ENCODE data around the gene APLP2.

The APLP2 gene

GRCh38 chr11:130180896-130181294, 111.2 kb downstream of the APLP2 start:
- H3K4me3 ChIP-seq (ENCODE audit: low read depth, low read length): no peak overlapping the region
- TF ChIP-seq, protein P1, sequence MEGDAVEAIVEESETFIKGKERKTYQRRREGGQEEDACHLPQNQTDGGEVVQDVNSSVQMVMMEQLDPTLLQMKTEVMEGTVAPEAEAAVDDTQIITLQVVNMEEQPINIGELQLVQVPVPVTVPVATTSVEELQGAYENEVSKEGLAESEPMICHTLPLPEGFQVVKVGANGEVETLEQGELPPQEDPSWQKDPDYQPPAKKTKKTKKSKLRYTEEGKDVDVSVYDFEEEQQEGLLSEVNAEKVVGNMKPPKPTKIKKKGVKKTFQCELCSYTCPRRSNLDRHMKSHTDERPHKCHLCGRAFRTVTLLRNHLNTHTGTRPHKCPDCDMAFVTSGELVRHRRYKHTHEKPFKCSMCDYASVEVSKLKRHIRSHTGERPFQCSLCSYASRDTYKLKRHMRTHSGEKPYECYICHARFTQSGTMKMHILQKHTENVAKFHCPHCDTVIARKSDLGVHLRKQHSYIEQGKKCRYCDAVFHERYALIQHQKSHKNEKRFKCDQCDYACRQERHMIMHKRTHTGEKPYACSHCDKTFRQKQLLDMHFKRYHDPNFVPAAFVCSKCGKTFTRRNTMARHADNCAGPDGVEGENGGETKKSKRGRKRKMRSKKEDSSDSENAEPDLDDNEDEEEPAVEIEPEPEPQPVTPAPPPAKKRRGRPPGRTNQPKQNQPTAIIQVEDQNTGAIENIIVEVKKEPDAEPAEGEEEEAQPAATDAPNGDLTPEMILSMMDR (IDR thresholded peaks at IDR 0.05; ENCODE audit: borderline replicate concordance, insufficient read depth, low read depth, low read length): no peak

DNA sequence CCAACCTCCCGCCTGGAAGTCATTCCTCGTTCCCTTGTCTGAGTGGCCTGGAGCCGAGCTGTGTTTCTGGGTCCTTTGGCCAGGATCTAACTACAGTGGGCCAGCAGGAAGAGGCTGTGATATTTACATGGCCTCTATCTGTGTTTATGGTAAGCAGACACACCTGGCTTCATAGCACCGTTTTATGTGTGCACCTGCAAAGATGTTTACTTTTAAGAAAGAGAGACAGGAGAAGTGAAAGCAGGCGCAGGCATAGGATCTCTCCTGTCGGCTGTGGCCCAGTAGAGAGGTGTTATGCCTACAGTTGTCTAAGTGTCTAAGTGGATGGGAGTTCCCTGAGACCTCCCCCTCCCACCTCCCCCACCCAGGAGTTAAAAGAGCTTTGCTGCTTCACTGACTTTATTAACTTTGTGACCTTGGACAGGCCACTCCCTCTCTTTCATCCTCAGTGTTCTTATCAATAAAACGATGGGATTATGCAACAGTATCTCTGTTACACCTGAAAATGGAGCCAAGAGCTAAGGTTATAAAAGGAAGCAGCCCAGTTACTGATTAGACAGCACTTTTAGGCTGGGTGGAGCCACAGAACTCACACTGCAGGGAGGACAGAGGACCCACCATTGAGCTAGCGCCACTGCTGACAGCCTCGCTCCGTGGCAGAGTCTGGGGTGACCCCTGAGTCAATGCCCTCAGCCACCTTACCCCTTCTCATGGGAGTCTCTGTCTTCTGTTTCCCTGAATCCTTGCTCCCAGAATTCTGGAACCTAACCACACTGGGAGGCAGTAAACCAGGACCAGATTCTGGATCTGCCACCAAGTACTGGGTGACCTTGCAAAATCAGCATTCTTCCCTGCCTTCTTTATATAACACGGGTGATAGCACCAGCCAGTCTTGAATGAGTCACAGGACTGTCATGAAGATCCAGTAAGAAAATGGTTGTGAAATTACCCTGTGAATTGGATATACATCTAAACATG, 111.9 kb downstream of the APLP2 start:
- no peak overlapping the region for H3K4me3 ChIP-seq (ENCODE audit: low read depth, low read length)
- TF ChIP-seq, protein P1 (IDR thresholded peaks at IDR 0.05; ENCODE audit: borderline replicate concordance, insufficient read depth, low read depth, low read length): no peak

DNA sequence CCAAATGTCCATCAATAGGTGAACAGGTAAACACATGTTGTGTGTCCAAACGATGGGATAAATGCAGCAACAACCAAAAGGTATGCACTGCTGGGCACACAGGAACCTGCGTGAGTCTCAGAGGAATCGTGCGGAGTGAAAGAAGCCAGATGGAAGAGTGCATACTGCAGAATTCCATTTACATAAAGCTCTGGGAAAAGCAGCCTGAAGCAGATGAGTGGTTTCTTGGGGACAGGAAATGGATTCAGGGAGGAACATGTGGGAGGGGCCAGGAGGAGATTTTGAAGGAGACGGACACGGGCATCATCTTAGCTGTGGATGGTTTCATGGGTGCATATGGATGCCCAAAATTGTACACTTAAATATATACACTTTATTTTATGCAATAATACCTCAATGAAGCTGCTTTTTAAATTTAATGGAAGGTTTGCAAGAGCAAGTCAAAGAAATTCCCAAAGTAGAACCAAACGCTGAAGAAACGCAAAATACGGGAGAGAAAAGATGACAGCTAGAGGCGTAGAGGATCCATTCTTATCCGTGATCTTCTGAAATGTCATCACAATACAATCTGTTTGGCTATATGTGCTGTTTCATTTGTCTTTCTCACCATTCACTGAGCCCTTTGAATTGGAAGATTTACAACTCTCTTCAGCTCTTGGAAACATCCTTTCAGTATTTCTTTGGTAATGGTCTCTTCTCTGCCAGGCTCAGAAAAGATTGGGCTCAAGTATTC, 114.3 kb downstream of the APLP2 start:
- H3K4me3 ChIP-seq (ENCODE audit: low read depth, low read length): no peak overlapping the region
- TF ChIP-seq, protein P1 (IDR thresholded peaks at IDR 0.05; ENCODE audit: borderline replicate concordance, insufficient read depth, low read depth, low read length): no peak

DNA sequence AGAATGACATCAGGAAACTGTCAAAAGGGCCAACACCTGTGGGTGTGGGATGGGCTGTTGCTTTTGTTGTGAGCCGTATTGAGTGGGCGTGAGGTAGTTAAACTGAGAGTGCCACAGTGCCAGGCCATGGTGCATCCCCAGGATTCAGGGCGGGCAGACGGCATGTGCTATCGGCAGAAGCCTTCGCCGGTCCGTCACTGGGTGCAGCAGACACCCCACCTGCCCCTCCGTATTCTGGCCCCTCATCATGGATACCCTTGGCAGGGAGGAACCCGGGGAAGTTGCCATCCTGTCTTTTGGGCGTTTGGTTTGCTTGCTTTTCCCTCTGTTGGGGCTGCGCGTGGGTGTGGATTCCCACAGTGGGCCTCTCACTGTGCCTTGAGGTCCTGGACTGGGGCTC, 117.4 kb downstream of the APLP2 start:
- no peak overlapping the region for H3K4me3 ChIP-seq (ENCODE audit: low read depth, low read length)
- TF ChIP-seq, protein P1 (IDR thresholded peaks at IDR 0.05; ENCODE audit: borderline replicate concordance, insufficient read depth, low read depth, low read length): no peak

- TF ChIP-seq, protein P1 (IDR thresholded peaks at IDR 0.05; ENCODE audit: borderline replicate concordance, insufficient read depth, low read depth, low read length): no peak
- H3K4me3 ChIP-seq (ENCODE audit: low read depth, low read length): no peak overlapping the region
Observed at GRCh38 chr11:130188047-130188446, 118.4 kb downstream of the APLP2 start.

DNA sequence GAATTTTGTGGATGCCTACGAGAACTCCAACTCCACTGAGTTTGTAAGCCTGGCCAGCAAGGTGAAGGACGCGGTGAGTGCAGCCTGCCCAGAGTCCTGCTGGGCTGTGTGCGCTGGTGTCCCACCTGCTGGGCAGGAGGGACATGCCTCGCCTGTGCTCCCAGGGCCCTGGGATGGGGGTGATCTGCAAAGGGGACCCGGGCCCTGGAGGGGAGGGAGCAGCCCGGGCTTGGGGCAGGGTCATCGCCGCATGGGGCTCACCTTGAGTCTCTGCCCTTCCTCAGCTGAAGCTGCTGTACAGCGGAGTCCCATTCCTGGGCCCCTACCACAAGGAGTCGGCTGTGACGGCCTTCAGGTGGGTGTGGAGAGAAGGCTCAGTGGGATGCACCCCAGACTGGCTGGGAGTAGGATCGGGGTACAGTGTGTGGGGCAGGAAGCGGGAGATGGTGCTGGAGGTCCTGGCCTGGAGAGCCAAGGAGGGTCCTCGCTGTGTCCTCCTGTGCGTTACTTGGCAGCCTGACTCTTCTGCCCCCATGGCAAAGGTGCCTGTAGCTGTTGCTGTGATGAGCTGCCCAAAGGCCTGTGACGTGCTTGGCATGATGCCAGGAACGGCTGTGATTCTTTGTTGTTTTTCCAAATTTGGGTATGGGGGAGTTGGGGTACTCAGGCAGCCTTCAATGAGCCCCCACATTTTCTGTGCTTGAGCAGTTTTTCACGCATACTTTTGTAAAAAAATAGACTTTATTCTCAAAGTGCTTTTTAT, 119.1 kb downstream of the APLP2 start:
- H3K4me3 ChIP-seq (ENCODE audit: low read depth, low read length): no peak overlapping the region
- TF ChIP-seq, protein P1 (IDR thresholded peaks at IDR 0.05; ENCODE audit: borderline replicate concordance, insufficient read depth, low read depth, low read length): no peak

All from GM12875 (cell line).